GM23338 (cell line): ENCODE results near the gene ZAP70. TPM values are rescaled to one million over a fixed set of nuclear protein-coding genes. Genes with fewer than 3 reads are reported as not detected.

Experiments
- ATAC-seq: fragments of 200-7000 bp; cut with Tn5 transposase; 3 replicates; pipeline ENCODE4 v1.9.1; 2020
- DNase-seq: peaks from one replicate; pipeline ENCODE4 v3.0.0-alpha.2; 2015; ENCODE audit warnings: low spot score
- H2AFZ ChIP-seq: fragments of 200-600 bp; sonication (generic); 2 replicates; pipeline ENCODE4 v1.8.0; 2016; ENCODE audit warnings: antibody characterized with exemption, mild to moderate bottlenecking, moderate library complexity
- H3F3A ChIP-seq: fragments of 200-600 bp; sonication (generic); replicated peaks from 2 replicates; pipeline ENCODE4 v1.8.0; 2017; ENCODE audit warnings: antibody characterized with exemption, mixed run types, low read depth
- H3K27ac ChIP-seq: fragments of 200-600 bp; sonication (generic); 2 replicates; pipeline ENCODE4 v1.6.1; 2016; ENCODE audit warnings: low read depth
- H3K27me3 ChIP-seq: fragments of 200-600 bp; sonication (generic); 2 replicates; pipeline ENCODE4 v1.8.0; 2016; ENCODE audit warnings: mild to moderate bottlenecking, mixed run types, moderate library complexity; ENCODE audit not compliant: insufficient read depth
- H3K36me3 ChIP-seq: fragments of 200-600 bp; sonication (generic); 2 replicates; pipeline ENCODE4 v1.8.0; 2016; ENCODE audit warnings: mild to moderate bottlenecking; ENCODE audit not compliant: insufficient read depth
- H3K4me1 ChIP-seq: fragments of 200-600 bp; sonication (generic); 2 replicates; pipeline ENCODE4 v1.8.0; 2016; ENCODE audit warnings: mild to moderate bottlenecking, moderate library complexity; ENCODE audit not compliant: insufficient read depth
- H3K4me2 ChIP-seq: fragments of 200-600 bp; sonication (generic); 2 replicates; pipeline ENCODE4 v1.7.1; 2017; ENCODE audit warnings: mixed run types
- H3K4me3 ChIP-seq: fragments of 200-600 bp; sonication (generic); 2 replicates; pipeline ENCODE4 v1.6.1; 2016; ENCODE audit warnings: mixed run types
- H3K79me2 ChIP-seq: fragments of 200-600 bp; sonication (generic); replicated peaks from 2 replicates; pipeline ENCODE4 v1.8.0; 2017; ENCODE audit warnings: mild to moderate bottlenecking; ENCODE audit not compliant: insufficient read depth
- H3K9me2 ChIP-seq: fragments of 200-600 bp; sonication (generic); 2 replicates; pipeline ENCODE4 v1.8.0; 2017; ENCODE audit not compliant: insufficient read depth
- H4K20me1 ChIP-seq: fragments of 200-600 bp; sonication (generic); replicated peaks from 2 replicates; pipeline ENCODE4 v1.8.0; 2017; ENCODE audit warnings: mild to moderate bottlenecking; ENCODE audit not compliant: insufficient read depth
- H3K27ac Mint-ChIP-seq: 2 replicates; pipeline ENCODE4 v1.8.0; 2020; ENCODE audit warnings: inconsistent platforms, mild to moderate bottlenecking, moderate library complexity, mixed read lengths
- H3K27me3 Mint-ChIP-seq: 3 replicates; pipeline ENCODE4 v1.8.0; 2022; ENCODE audit warnings: low read depth, mild to moderate bottlenecking, moderate library complexity, mixed read lengths, inconsistent platforms; ENCODE audit not compliant: insufficient read depth, poor library complexity
- H3K36me3 Mint-ChIP-seq: 3 replicates; pipeline ENCODE4 v1.8.0; 2021; ENCODE audit warnings: low read depth, mild to moderate bottlenecking, inconsistent platforms, moderate library complexity, mixed read lengths
- H3K4me1 Mint-ChIP-seq: 3 replicates; pipeline ENCODE4 v1.8.0; 2020; ENCODE audit warnings: mild to moderate bottlenecking, inconsistent platforms, mixed read lengths
- H3K4me3 Mint-ChIP-seq: 3 replicates; pipeline ENCODE4 v1.8.0; 2021; ENCODE audit warnings: moderate library complexity, mild to moderate bottlenecking, inconsistent platforms, mixed read lengths
- H3K9me3 Mint-ChIP-seq: 3 replicates; pipeline ENCODE4 v1.8.0; 2020; ENCODE audit warnings: moderate library complexity, mild to moderate bottlenecking, inconsistent platforms, mixed read lengths
- CREB1 ChIP-seq: fragments of 250-450 bp; sonication (Bioruptor Pico); IDR thresholded peaks from 2 replicates; pipeline ENCODE4 v1.5.0; 2020; ENCODE audit warnings: low read depth, mild to moderate bottlenecking, moderate library complexity
- CTCF ChIP-seq, 2 experiments: fragments of 200-600 bp in 1 of 2; sonication (generic) in 1 of 2; conservative IDR thresholded peaks; 2 replicates each; pipeline versions ENCODE4 v1.5.1 to v1.6.1; 2016 to 2017; ENCODE audit warnings: antibody characterized with exemption in 2 of 2, low read depth in 2 of 2, mild to moderate bottlenecking in 2 of 2, moderate library complexity in 1 of 2
- ETS1 ChIP-seq: IDR thresholded peaks from 2 replicates; pipeline ENCODE4 v1.6.1; 2016; ENCODE audit warnings: antibody characterized with exemption
- EZH2 ChIP-seq: fragments of 200-600 bp; sonication (generic); IDR thresholded peaks from one replicate; pipeline ENCODE4 v1.8.0; 2017; ENCODE audit warnings: antibody characterized with exemption, mild to moderate bottlenecking, low read depth; ENCODE audit not compliant: unreplicated experiment
- JUNB ChIP-seq: IDR thresholded peaks from one replicate; pipeline ENCODE4 v1.6.1; 2016; ENCODE audit warnings: antibody characterized with exemption; ENCODE audit not compliant: unreplicated experiment
- NANOG ChIP-seq: IDR thresholded peaks from 2 replicates; pipeline ENCODE4 v1.6.1; 2016; ENCODE audit warnings: antibody characterized with exemption, borderline replicate concordance
- POLR2AphosphoS5 ChIP-seq: IDR thresholded peaks from 2 replicates; pipeline ENCODE4 v1.6.1; 2016; ENCODE audit warnings: antibody characterized with exemption, low read depth
- REST ChIP-seq: IDR thresholded peaks from one replicate; pipeline ENCODE4 v1.6.1; 2018; ENCODE audit warnings: antibody characterized with exemption; ENCODE audit not compliant: unreplicated experiment
- STAT1 ChIP-seq: IDR thresholded peaks from one replicate; pipeline ENCODE4 v1.6.1; 2016; ENCODE audit warnings: antibody characterized with exemption; ENCODE audit not compliant: unreplicated experiment
- ZNF114 ChIP-seq: fragments of 250-450 bp; sonication (Bioruptor Pico); IDR thresholded peaks from 2 replicates; pipeline ENCODE4 v1.5.0; 2020; ENCODE audit warnings: mild to moderate bottlenecking, moderate library complexity
- ZNF331 ChIP-seq: fragments of 250-450 bp; sonication (Bioruptor Pico); IDR thresholded peaks from 2 replicates; pipeline ENCODE4 v1.5.0; 2020; ENCODE audit warnings: low read depth, mild to moderate bottlenecking, moderate library complexity
- polyA plus RNA-seq: library from polyadenylated mRNA; unstranded; fragments of >200 nt; fragmentation: Nextera tagmentation; extraction: Ambion mirVana; gene quantifications from 2 replicates; pipeline ENCODE4 v1.2.1, GENCODE V29; 2016
- total RNA-seq: library from RNA; depleted of rRNA; stranded (reverse); fragments of >200 nt; shearing (Covaris generic); gene quantifications from 2 replicates; pipeline ENCODE4 v1.2.3, GENCODE V29; 2014

The ZAP70 gene
- total and polyA plus RNA-seq, 2 experiments from 2014 or later = 0.42 TPM; not detected in 1

- no peak for DNase-seq
- H3K4me1 Mint-ChIP-seq = peaks cover 18% of the 10 kb centered on the region
- peaks cover 9% of the 10 kb centered on the region for H3K4me1 ChIP-seq
- no peak overlapping the region for H3K4me3 ChIP-seq
- TF ChIP-seq ETS1 = no peak
- H3K36me3 Mint-ChIP-seq = peaks cover 4% of the 10 kb centered on the region; the same call in 2 of the 3 replicates
- no peaks in the 10 kb centered on the region for H3K27me3 Mint-ChIP-seq
- H3K27ac Mint-ChIP-seq = no peak overlapping the region
- H4K20me1 ChIP-seq = peaks cover 7% of the 10 kb centered on the region; the same call in 1 of the 2 replicates
- no peak overlapping the region for H3K27ac ChIP-seq
- no peaks in the 10 kb centered on the region for H3F3A ChIP-seq
- H3K4me3 Mint-ChIP-seq = no peak overlapping the region
- no peaks in the 10 kb centered on the region for H3K9me3 Mint-ChIP-seq
- no peaks in the 10 kb centered on the region for H3K79me2 ChIP-seq
- no peak for ATAC-seq
- no peak overlapping the region for H2AFZ ChIP-seq
- H3K4me2 ChIP-seq = no peak overlapping the region
- H3K36me3 ChIP-seq = no peaks in the 10 kb centered on the region
- 0 out of 2 replicates have a peak, but pooled peaks cover 3% of the 10 kb centered on the region for H3K9me2 ChIP-seq
- no peaks in the 10 kb centered on the region for H3K27me3 ChIP-seq
These were observed 55.9 kb downstream of the ZAP70 start for GRCh38 chr2:97769308-97769707.

- ATAC-seq (no peak), DNase-seq (no peak)
- Mint-ChIP-seq H3K27ac (no peak overlapping the region), H3K36me3 (peaks cover 4% of the 10 kb centered on the region; the same call in 2 of the 3 replicates), H3K27me3 (no peaks in the 10 kb centered on the region), H3K9me3 (no peaks in the 10 kb centered on the region), H3K4me3 (no peak overlapping the region), H3K4me1 (peaks cover 22% of the 10 kb centered on the region)
- Histone ChIP-seq H3K4me1 (peaks cover 9% of the 10 kb centered on the region), H3K4me3 (no peak overlapping the region), H3F3A (no peaks in the 10 kb centered on the region), H3K79me2 (no peaks in the 10 kb centered on the region), H3K27ac (no peak overlapping the region), H3K4me2 (peak overlapping the region; percentile 22; the same call in 1 of the 2 replicates), H4K20me1 (peaks cover 7% of the 10 kb centered on the region; the same call in 1 of the 2 replicates), H3K9me2 (0 out of 2 replicates have a peak, but pooled peaks cover 3% of the 10 kb centered on the region), H2AFZ (no peak overlapping the region), H3K36me3 (no peaks in the 10 kb centered on the region), H3K27me3 (no peaks in the 10 kb centered on the region)
- TF ChIP-seq EZH2 (no peak), JUNB (no peak), POLR2AphosphoS5 (no peak), ZNF331 (no peak), CTCF (conservative IDR thresholded peaks at IDR 0.05; ENCODE audit: low read depth in 2 of 2) (no peak), STAT1 (no peak), NANOG (no peak), REST (no peak), CREB1 (CRISPR knock-in tag) (no peak), ETS1 (no peak), ZNF114 (CRISPR knock-in tag) (no peak)
These were observed 56.3 kb downstream of the ZAP70 start for GRCh38 chr2:97769711-97770110.
